Measurements from ENCODE around the gene ITSN2. TPM values are rescaled to one million over a fixed set of nuclear protein-coding genes. Genes with fewer than 3 reads are reported as not detected.
A peak's percentile ranks its signal among the peaks of the same experiment; 100 is the strongest.
"Not testable (repeated sequence)": the region's sequence is repeated elsewhere in the genome, so short reads cannot be mapped to it uniquely, and the experiment has no call there.

Gene ITSN2
- 29.7 and 39.5 TPM in 2 replicates for total RNA-seq (2014; rRNA removed; shearing (Covaris generic))
- polyA plus RNA-seq (2015; cell fraction: cytosol; rRNA removed), result 38.4 and 41.8 TPM in 2 replicates
- polyA plus RNA-seq (2015; cell fraction: nucleus; rRNA removed), result 90.5 and 116 TPM in 2 replicates

GRCh38 chr2:24360050-24360962 lies at the start of gene ITSN2:
Gene ITSN2 (minus strand): TSS chr2:24360536. CDS start chr2:24328082, 32,454 bp downstream.
- in situ Hi-C loops (cut with HindIII; ENCODE audit: low pct_unique_long_range_greater_than_20kb, low sequenced_read_pairs), result no loop called here
- DNase-seq (ENCODE audit: low read depth, low spot score), result peak; percentile 74

GRCh38 chr2:24409171-24409570 lies 48.8 kb upstream of the ITSN2 start:
- DNase-seq (ENCODE audit: low read depth, low spot score), result no peak
- in situ Hi-C loops (cut with HindIII; ENCODE audit: low pct_unique_long_range_greater_than_20kb, low sequenced_read_pairs), result no loop called here

- in situ Hi-C loops (cut with HindIII; ENCODE audit: low pct_unique_long_range_greater_than_20kb, low sequenced_read_pairs); DNase-seq (ENCODE audit: low read depth, low spot score): not testable (repeated sequence)
Observed at GRCh38 chr2:24408704-24409103, 48.4 kb upstream of the ITSN2 start.

GRCh38 chr2:24404491-24404921 lies 44.2 kb upstream of the ITSN2 start:
- DNase-seq (ENCODE audit: low read depth, low spot score), result peak; percentile 32
- in situ Hi-C loops (cut with HindIII; ENCODE audit: low pct_unique_long_range_greater_than_20kb, low sequenced_read_pairs), result no loop called here

GRCh38 chr2:24403832-24404212 lies 43.5 kb upstream of the ITSN2 start:
- in situ Hi-C loops (cut with HindIII; ENCODE audit: low pct_unique_long_range_greater_than_20kb, low sequenced_read_pairs), result no loop called here
- DNase-seq (ENCODE audit: low read depth, low spot score), result no peak

GRCh38 chr2:24403168-24403831 lies 43.0 kb upstream of the ITSN2 start:
- DNase-seq (ENCODE audit: low read depth, low spot score), result no peak
- in situ Hi-C loops (cut with HindIII; ENCODE audit: low pct_unique_long_range_greater_than_20kb, low sequenced_read_pairs), result no loop called here

GRCh38 chr2:24402242-24403097 lies 42.1 kb upstream of the ITSN2 start:
- in situ Hi-C loops (cut with HindIII; ENCODE audit: low pct_unique_long_range_greater_than_20kb, low sequenced_read_pairs), result no loop called here
- DNase-seq (ENCODE audit: low read depth, low spot score), result no peak

GRCh38 chr2:24400207-24400907 lies 40.0 kb upstream of the ITSN2 start:
- in situ Hi-C loops (cut with HindIII; ENCODE audit: low pct_unique_long_range_greater_than_20kb, low sequenced_read_pairs), result no loop called here

GRCh38 chr2:24399434-24400206 lies 39.3 kb upstream of the ITSN2 start:
- in situ Hi-C loops (cut with HindIII; ENCODE audit: low pct_unique_long_range_greater_than_20kb, low sequenced_read_pairs), result no loop called here
- no peak for DNase-seq (ENCODE audit: low read depth, low spot score)

More at GRCh38 chr2:24400207-24400907, 40.0 kb upstream of the ITSN2 start:
- no peak for DNase-seq (ENCODE audit: low read depth, low spot score)

- in situ Hi-C loops (cut with HindIII; ENCODE audit: low pct_unique_long_range_greater_than_20kb, low sequenced_read_pairs), result no loop called here
- DNase-seq (ENCODE audit: low read depth, low spot score), result no peak
Observed at GRCh38 chr2:24394998-24395397, 34.7 kb upstream of the ITSN2 start.

- in situ Hi-C loops (cut with HindIII; ENCODE audit: low pct_unique_long_range_greater_than_20kb, low sequenced_read_pairs), result no loop called here
- no peak for DNase-seq (ENCODE audit: low read depth, low spot score)
Observed at GRCh38 chr2:24392542-24393059, 32.3 kb upstream of the ITSN2 start.

GRCh38 chr2:24385366-24385765 lies 25.0 kb upstream of the ITSN2 start:
- DNase-seq (ENCODE audit: low read depth, low spot score), result no peak
- in situ Hi-C loops (cut with HindIII; ENCODE audit: low pct_unique_long_range_greater_than_20kb, low sequenced_read_pairs), result no loop called here

GRCh38 chr2:24382363-24383073 lies 22.2 kb upstream of the ITSN2 start:
- in situ Hi-C loops (cut with HindIII; ENCODE audit: low pct_unique_long_range_greater_than_20kb, low sequenced_read_pairs), result no loop called here
- DNase-seq (ENCODE audit: low read depth, low spot score), result peak; percentile 90

GRCh38 chr2:24380820-24381219 lies 20.5 kb upstream of the ITSN2 start:
- no peak for DNase-seq (ENCODE audit: low read depth, low spot score)
- in situ Hi-C loops (cut with HindIII; ENCODE audit: low pct_unique_long_range_greater_than_20kb, low sequenced_read_pairs), result no loop called here

GRCh38 chr2:24375349-24376087 lies 15.2 kb upstream of the ITSN2 start:
- in situ Hi-C loops (cut with HindIII; ENCODE audit: low pct_unique_long_range_greater_than_20kb, low sequenced_read_pairs), result no loop called here
- DNase-seq (ENCODE audit: low read depth, low spot score), result no peak
